Fibroblast of the conjunctiva (primary cell): Measurements from ENCODE around the gene KAT6B.
A peak's percentile ranks its signal among the peaks of the same experiment; 100 is the strongest.

Experiments
- DNase-seq: peaks from one replicate; pipeline ENCODE4 v3.0.0-alpha.2; 2010; ENCODE audit warnings: low read depth

Gene KAT6B

GRCh38 chr10:74922921-74923320 lies 96.5 kb downstream of the KAT6B start:
- DNase-seq = no peak

GRCh38 chr10:74923556-74923955 lies 97.2 kb downstream of the KAT6B start:
- no peak for DNase-seq

GRCh38 chr10:74924251-74924963 lies 98.0 kb downstream of the KAT6B start:
- DNase-seq = peak; percentile 89

GRCh38 chr10:74925291-74925690 lies 98.9 kb downstream of the KAT6B start:
- no peak for DNase-seq

- DNase-seq = no peak
These were observed 99.3 kb downstream of the KAT6B start for GRCh38 chr10:74925708-74926107.

- no peak for DNase-seq
These were observed 100.6 kb downstream of the KAT6B start for GRCh38 chr10:74926791-74927585.

- no peak for DNase-seq
These were observed 101.3 kb downstream of the KAT6B start for GRCh38 chr10:74927701-74928100.

- no peak for DNase-seq
These were observed 102.4 kb downstream of the KAT6B start for GRCh38 chr10:74928742-74929191.

GRCh38 chr10:74929197-74929596 lies 102.8 kb downstream of the KAT6B start:
- DNase-seq = no peak

- no peak for DNase-seq
These were observed 104.6 kb downstream of the KAT6B start for GRCh38 chr10:74930965-74931364.

- DNase-seq = no peak
These were observed 106.2 kb downstream of the KAT6B start for GRCh38 chr10:74932648-74933047.

- no peak for DNase-seq
These were observed 107.9 kb downstream of the KAT6B start for GRCh38 chr10:74934100-74934812.

- peak; percentile 44 for DNase-seq
These were observed 110.3 kb downstream of the KAT6B start for GRCh38 chr10:74936577-74937265.

- DNase-seq = no peak
These were observed 111.0 kb downstream of the KAT6B start for GRCh38 chr10:74937266-74937856.

GRCh38 chr10:74944205-74944604 lies 117.8 kb downstream of the KAT6B start:
- no peak for DNase-seq

GRCh38 chr10:74947781-74948401 lies 121.5 kb downstream of the KAT6B start:
- no peak for DNase-seq

- DNase-seq = no peak
These were observed 122.8 kb downstream of the KAT6B start for GRCh38 chr10:74949034-74949832.

GRCh38 chr10:74949843-74950765 lies 123.7 kb downstream of the KAT6B start:
- no peak for DNase-seq

- no peak for DNase-seq
These were observed 126.8 kb downstream of the KAT6B start for GRCh38 chr10:74953214-74953613.
